SK-N-SH (cell line): ENCODE measurements around the gene HIBADH.

ENCODE experiments used
- CHD2 ChIP-seq: fragments of 150-350 bp; IDR thresholded peaks from 2 replicates; pipeline ENCODE4 v1.6.1; 2018; ENCODE audit warnings: low read length; ENCODE audit not compliant: partially characterized antibody
- JUND ChIP-seq: IDR thresholded peaks from 2 replicates; pipeline ENCODE4 v1.4.0; 2012
- MXI1 ChIP-seq: IDR thresholded peaks from 2 replicates; pipeline ENCODE4 v1.6.1; 2012; ENCODE audit warnings: mild to moderate bottlenecking, low read depth, low read length, improper control_type of control experiment
- POLR2AphosphoS5 ChIP-seq: IDR thresholded peaks from 2 replicates; pipeline ENCODE4 v1.6.1; 2012; ENCODE audit warnings: low read depth, low read length
- RAD21 ChIP-seq: IDR thresholded peaks from 2 replicates; pipeline ENCODE4 v1.6.1; 2012; ENCODE audit warnings: mild to moderate bottlenecking, low read length
- TAF1 ChIP-seq: IDR thresholded peaks from 2 replicates; pipeline ENCODE4 v1.6.1; 2012; ENCODE audit warnings: low read depth, mild to moderate bottlenecking, low read length, moderate library complexity, borderline replicate concordance
- YY1 ChIP-seq: IDR thresholded peaks from 2 replicates; pipeline ENCODE4 v1.4.0; 2012; ENCODE audit warnings: low read depth, mild to moderate bottlenecking
- TF ChIP-seq, protein P1 (sequence below): fragments of 200-600 bp; sonication (generic); IDR thresholded peaks from 2 replicates; pipeline ENCODE4 v1.6.1; 2017; ENCODE audit warnings: antibody characterized with exemption, mild to moderate bottlenecking, moderate library complexity
- TF ChIP-seq, protein P2 (sequence below): IDR thresholded peaks from 2 replicates; pipeline ENCODE4 v1.4.0; 2012; ENCODE audit warnings: low read depth
- TF ChIP-seq, protein P3 (sequence below): IDR thresholded peaks from 2 replicates; pipeline ENCODE4 v1.6.1; 2012; ENCODE audit warnings: mild to moderate bottlenecking, low read depth, low read length, moderate library complexity

DNA sequence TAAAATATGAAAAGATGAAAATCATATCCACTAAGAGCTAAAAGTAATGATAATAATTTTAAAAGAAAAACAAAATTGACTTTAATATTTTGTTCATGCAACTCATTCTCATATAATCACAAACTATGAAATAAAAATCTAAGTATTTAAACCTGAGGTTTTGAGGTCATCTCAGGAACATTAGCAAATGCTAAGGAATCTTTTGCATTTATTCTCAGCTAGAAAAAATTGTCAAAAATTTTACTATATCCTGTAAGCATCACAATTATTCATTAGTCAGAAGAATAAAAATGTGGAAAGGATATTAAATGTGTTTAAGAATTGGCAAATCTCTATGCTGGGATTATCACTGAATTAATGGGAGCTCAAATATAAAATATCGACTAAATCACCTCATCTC, 40.5 kb upstream of the HIBADH start:
- no peak for TF ChIP-seq CHD2
- TF ChIP-seq MXI1: no peak
- no peak for TF ChIP-seq JUND
- TF ChIP-seq, protein P1, sequence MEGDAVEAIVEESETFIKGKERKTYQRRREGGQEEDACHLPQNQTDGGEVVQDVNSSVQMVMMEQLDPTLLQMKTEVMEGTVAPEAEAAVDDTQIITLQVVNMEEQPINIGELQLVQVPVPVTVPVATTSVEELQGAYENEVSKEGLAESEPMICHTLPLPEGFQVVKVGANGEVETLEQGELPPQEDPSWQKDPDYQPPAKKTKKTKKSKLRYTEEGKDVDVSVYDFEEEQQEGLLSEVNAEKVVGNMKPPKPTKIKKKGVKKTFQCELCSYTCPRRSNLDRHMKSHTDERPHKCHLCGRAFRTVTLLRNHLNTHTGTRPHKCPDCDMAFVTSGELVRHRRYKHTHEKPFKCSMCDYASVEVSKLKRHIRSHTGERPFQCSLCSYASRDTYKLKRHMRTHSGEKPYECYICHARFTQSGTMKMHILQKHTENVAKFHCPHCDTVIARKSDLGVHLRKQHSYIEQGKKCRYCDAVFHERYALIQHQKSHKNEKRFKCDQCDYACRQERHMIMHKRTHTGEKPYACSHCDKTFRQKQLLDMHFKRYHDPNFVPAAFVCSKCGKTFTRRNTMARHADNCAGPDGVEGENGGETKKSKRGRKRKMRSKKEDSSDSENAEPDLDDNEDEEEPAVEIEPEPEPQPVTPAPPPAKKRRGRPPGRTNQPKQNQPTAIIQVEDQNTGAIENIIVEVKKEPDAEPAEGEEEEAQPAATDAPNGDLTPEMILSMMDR: no peak
- no peak for TF ChIP-seq RAD21
- TF ChIP-seq YY1: no peak
- no peak for TF ChIP-seq TAF1
- no peak for TF ChIP-seq POLR2AphosphoS5
- TF ChIP-seq, protein P2, sequence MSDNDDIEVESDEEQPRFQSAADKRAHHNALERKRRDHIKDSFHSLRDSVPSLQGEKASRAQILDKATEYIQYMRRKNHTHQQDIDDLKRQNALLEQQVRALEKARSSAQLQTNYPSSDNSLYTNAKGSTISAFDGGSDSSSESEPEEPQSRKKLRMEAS: no peak
- TF ChIP-seq, protein P3, sequence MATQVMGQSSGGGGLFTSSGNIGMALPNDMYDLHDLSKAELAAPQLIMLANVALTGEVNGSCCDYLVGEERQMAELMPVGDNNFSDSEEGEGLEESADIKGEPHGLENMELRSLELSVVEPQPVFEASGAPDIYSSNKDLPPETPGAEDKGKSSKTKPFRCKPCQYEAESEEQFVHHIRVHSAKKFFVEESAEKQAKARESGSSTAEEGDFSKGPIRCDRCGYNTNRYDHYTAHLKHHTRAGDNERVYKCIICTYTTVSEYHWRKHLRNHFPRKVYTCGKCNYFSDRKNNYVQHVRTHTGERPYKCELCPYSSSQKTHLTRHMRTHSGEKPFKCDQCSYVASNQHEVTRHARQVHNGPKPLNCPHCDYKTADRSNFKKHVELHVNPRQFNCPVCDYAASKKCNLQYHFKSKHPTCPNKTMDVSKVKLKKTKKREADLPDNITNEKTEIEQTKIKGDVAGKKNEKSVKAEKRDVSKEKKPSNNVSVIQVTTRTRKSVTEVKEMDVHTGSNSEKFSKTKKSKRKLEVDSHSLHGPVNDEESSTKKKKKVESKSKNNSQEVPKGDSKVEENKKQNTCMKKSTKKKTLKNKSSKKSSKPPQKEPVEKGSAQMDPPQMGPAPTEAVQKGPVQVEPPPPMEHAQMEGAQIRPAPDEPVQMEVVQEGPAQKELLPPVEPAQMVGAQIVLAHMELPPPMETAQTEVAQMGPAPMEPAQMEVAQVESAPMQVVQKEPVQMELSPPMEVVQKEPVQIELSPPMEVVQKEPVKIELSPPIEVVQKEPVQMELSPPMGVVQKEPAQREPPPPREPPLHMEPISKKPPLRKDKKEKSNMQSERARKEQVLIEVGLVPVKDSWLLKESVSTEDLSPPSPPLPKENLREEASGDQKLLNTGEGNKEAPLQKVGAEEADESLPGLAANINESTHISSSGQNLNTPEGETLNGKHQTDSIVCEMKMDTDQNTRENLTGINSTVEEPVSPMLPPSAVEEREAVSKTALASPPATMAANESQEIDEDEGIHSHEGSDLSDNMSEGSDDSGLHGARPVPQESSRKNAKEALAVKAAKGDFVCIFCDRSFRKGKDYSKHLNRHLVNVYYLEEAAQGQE: no peak
